Heart left ventricle (tissue), 16 donors: ENCODE measurements around the gene CPNE4. TPM values are rescaled to one million over a fixed set of nuclear protein-coding genes. Genes with fewer than 3 reads are reported as not detected.

ENCODE experiments used
- ATAC-seq, 4 donors: fragments of 200-7000 bp; cut with Tn5 transposase; one replicate each; pipeline ENCODE4 v1.9.1; 2020 to 2022; ENCODE audit warnings: moderate library complexity in 4 of 4, mild to moderate bottlenecking in 3 of 4, moderate number of reproducible peaks in 1 of 4
- DNase-seq, 5 donors: peaks; one replicate each; pipeline ENCODE4 v3.0.0-alpha.2; 2020
- H3K27ac ChIP-seq, 12 donors: fragments of 200-600 bp; sonication (generic) in 4 of 12; one replicate each; pipeline versions ENCODE4 v1.5.0 to v1.8.0; 2016 to 2022; ENCODE audit warnings: mild to moderate bottlenecking in 2 of 12
- H3K27me3 ChIP-seq, 9 donors: fragments of 200-600 bp; sonication (generic) in 2 of 9; one replicate each; pipeline versions ENCODE4 v1.5.1 to v1.8.0; 2016 to 2022; ENCODE audit warnings: mild to moderate bottlenecking in 3 of 9
- H3K36me3 ChIP-seq, 9 donors: fragments of 200-600 bp; sonication (generic) in 2 of 9; one replicate each; pipeline versions ENCODE4 v1.5.0 to v1.8.0; 2018 to 2022; ENCODE audit warnings: mild to moderate bottlenecking in 2 of 9
- H3K4me1 ChIP-seq, 12 donors: fragments of 200-600 bp; sonication (generic) in 4 of 12; one replicate each; pipeline versions ENCODE4 v1.5.0 to v1.8.0; 2016 to 2022; ENCODE audit warnings: mild to moderate bottlenecking in 3 of 12
- H3K4me3 ChIP-seq, 12 donors: fragments of 200-600 bp; sonication (generic) in 4 of 12; one replicate each; pipeline versions ENCODE4 v1.5.0 to v1.8.0; 2017 to 2022; ENCODE audit warnings: mild to moderate bottlenecking in 9 of 12, moderate library complexity in 4 of 12
- H3K9me3 ChIP-seq, 12 donors: fragments of 200-600 bp; sonication (generic) in 4 of 12; one replicate each; pipeline versions ENCODE4 v1.5.0 to v1.8.0; 2016 to 2022; ENCODE audit warnings: mild to moderate bottlenecking in 1 of 12
- CTCF ChIP-seq, 12 donors: fragments of 200-600 bp; sonication (generic) in 4 of 12; IDR thresholded peaks; one replicate each; pipeline versions ENCODE4 v1.5.0 to v1.8.0; 2018 to 2022; ENCODE audit warnings: antibody characterized with exemption in 12 of 12, mild to moderate bottlenecking in 5 of 12
- POLR2A ChIP-seq, 2 donors: fragments of 450-650 bp; IDR thresholded peaks; one replicate each; pipeline ENCODE4 v1.6.1; 2017; ENCODE audit warnings: antibody characterized with exemption in 2 of 2, mild to moderate bottlenecking in 2 of 2, moderate library complexity in 2 of 2
- WGBS, 4 donors: extraction: QIAGEN DNeasy Blood & Tissue Kit in 2 of 4; methylation state at CpG; one replicate each; pipeline versions ENCODE4 v1.1.5 to v1.1.7; 2013 to 2018; 5-methylcytosine and 5-hydroxymethylcytosine counted together
- intact Hi-C, 10 donors: fragments of 100-400 bp; cut with DNase I; formaldehyde crosslinking; loops; one replicate each; pipeline versions ENCODE4 v1.11.1 to v1.14.2; 2022
- polyA plus RNA-seq, 2 donors: library from polyadenylated mRNA; stranded (reverse); fragments of 200-250 nt; gene quantifications; one replicate each; pipeline ENCODE4 v1.2.3, GENCODE V29; 2013
- total RNA-seq, 9 donors: library from RNA; depleted of rRNA in 2 of 9; stranded (reverse); fragments of >200 nt in 2 of 9; fragmentation: NEBNext Ultra II Directional in 3 of 9; extraction: Animal tissue kit (Norgen Biotek cat#: 25700) in 3 of 9; gene quantifications; one replicate each; pipeline versions ENCODE4 v1.1.0 to v1.2.4, GENCODE V29; 2016 to 2023
- donor health status: ischemic (EF 13 %, LVEDD 7.1; RV severe dilation, severe dysfunction).
- donor health status: healthy with polysubstance abuse.
- donor health status: DM: no; HTN: yes; CAD: no.
- donor health status: DM: no; HTN: no; CAD: no.
- donor health status: ischemic (EF 25% LVEDD 6.9; RV normal size, moderate dysfunction).
- donor health status: ischemic (EF 25% LVEDD 5.7; RV mildly dilated, moderate dysfunction).
- donor health status: healthy.
- donor health status: DM: yes; HTN: yes; CAD: no.
- donor health status: ischemic (EF 35%, LVEDD 5.7; RV mildly dilated, moderate dysfunction).
- donor health status: nonischemic (EF 11% LVEDD 7.7; RV severe dilation, severe dysfunction).
- donor health status: DM: yes; HTN: yes; CAD: no.
- donor health status: PGD.
- donor health status: ischemic (EF 29% LVEDD 5.4; RV normal size, mild dysfunction).
- donor health status: nonischemic (EF 23%, LVEDD 6.1; RV moderate dilation, normal function).

The CPNE4 gene
- total and polyA plus RNA-seq, 11 donors = 1.7 to 99.7 (median 24.9) TPM

GRCh38 chr3:131708241-131708640 is 326.6 kb downstream of the CPNE4 start:
- TF ChIP-seq POLR2A (IDR thresholded peaks at IDR 0.05) (no peak), CTCF (IDR thresholded peaks at IDR 0.05) (no peak)
- intact Hi-C loops = no loop called here
- no peaks in the 10 kb centered on the region for H3K4me1 ChIP-seq
- H3K36me3 ChIP-seq = no peaks in the 10 kb centered on the region
- H3K9me3 ChIP-seq = no peaks in the 10 kb centered on the region
- no peak overlapping the region for H3K27ac ChIP-seq
- H3K4me3 ChIP-seq = no peak overlapping the region
- no peaks in the 10 kb centered on the region for H3K27me3 ChIP-seq
- DNase-seq = no peak
- ATAC-seq = no peak

- H3K27me3 ChIP-seq = no peaks in the 10 kb centered on the region
- WGBS, 4 donors = 60 to 83% (median 75%) methylated on average over 3 of the region's 3 CpGs
- no peaks in the 10 kb centered on the region for H3K9me3 ChIP-seq
- DNase-seq = no peak
- no peaks in the 10 kb centered on the region for H3K36me3 ChIP-seq
- intact Hi-C loops = no loop called here
- TF ChIP-seq CTCF (IDR thresholded peaks at IDR 0.05) (no peak), POLR2A (IDR thresholded peaks at IDR 0.05) (no peak)
- no peak for ATAC-seq
- H3K4me3 ChIP-seq = no peak overlapping the region
- no peak overlapping the region for H3K27ac ChIP-seq
- no peaks in the 10 kb centered on the region for H3K4me1 ChIP-seq
These were observed 329.2 kb downstream of the CPNE4 start for GRCh38 chr3:131705558-131706051.

GRCh38 chr3:131705099-131705498 is 329.7 kb downstream of the CPNE4 start:
- Histone ChIP-seq H3K4me1 (no peaks in the 10 kb centered on the region), H3K9me3 (no peaks in the 10 kb centered on the region), H3K36me3 (no peaks in the 10 kb centered on the region), H3K4me3 (no peak overlapping the region), H3K27me3 (no peaks in the 10 kb centered on the region), H3K27ac (no peak overlapping the region)
- intact Hi-C loops = no loop called here
- 43 to 58% (median 50%) methylated on average over 1 of the region's 1 CpG for WGBS, 4 donors
- ATAC-seq (no peak), DNase-seq (no peak)
- TF ChIP-seq POLR2A (IDR thresholded peaks at IDR 0.05) (no peak), CTCF (IDR thresholded peaks at IDR 0.05) (no peak)

- Histone ChIP-seq H3K27me3 (no peaks in the 10 kb centered on the region), H3K4me3 (no peak overlapping the region), H3K27ac (no peak overlapping the region), H3K4me1 (no peaks in the 10 kb centered on the region), H3K36me3 (no peaks in the 10 kb centered on the region), H3K9me3 (no peaks in the 10 kb centered on the region)
- ATAC-seq (no peak), DNase-seq (no peak)
- TF ChIP-seq POLR2A (IDR thresholded peaks at IDR 0.05) (no peak), CTCF (IDR thresholded peaks at IDR 0.05) (no peak)
- intact Hi-C loops = no loop called here
- 47 to 64% (median 61%) methylated on average over 2 of the region's 2 CpGs for WGBS, 4 donors
These were observed 330.7 kb downstream of the CPNE4 start for GRCh38 chr3:131704098-131704497.
